ENCODE data around the gene PAPSS1. TPM values are rescaled to one million over a fixed set of nuclear protein-coding genes. Genes with fewer than 3 reads are reported as not detected.
A peak's percentile ranks its signal among the peaks of the same experiment; 100 is the strongest.

The PAPSS1 gene
- polyA plus RNA-seq, 3 donors, result 46.4 to 79.6 (median 64.8) TPM

DNA sequence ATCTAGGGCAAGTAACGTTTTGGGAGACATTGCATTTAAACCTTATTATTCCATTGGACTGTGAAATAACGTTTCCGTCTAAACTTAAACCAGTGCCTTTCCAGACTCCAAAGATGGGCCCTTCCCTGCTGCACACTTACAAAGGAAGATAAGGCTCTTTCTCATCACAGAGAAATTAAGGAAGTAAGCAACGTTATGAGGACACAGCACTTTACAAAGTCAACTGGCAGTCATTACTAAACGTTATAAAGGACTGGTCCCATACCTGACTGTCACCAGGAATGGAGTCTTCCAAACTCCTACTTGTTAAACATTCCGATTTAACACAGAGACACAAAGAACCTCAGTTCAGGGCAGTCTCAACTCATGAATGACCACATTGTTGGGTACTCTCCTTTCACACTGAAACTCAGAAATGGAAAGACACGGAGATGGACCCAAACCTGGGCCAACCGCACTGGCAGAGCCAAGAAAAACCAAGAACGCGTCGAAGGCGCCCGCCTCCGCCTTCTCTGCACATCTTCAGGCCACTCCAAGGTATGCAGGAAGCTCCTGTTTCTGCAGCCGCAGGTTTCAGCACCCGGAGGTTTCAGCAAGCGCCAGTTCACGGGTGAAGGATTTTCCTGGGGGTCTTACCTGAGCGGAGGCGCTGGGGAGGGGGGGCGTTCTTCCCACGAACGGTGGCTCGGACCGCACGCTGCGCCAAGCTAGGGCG lies 670 bp downstream of the PAPSS1 start:
- H3K36me3 Mint-ChIP-seq, result peaks cover 14 to 18% of the 10 kb centered on the region in 2 donors
- TF ChIP-seq, protein P1, sequence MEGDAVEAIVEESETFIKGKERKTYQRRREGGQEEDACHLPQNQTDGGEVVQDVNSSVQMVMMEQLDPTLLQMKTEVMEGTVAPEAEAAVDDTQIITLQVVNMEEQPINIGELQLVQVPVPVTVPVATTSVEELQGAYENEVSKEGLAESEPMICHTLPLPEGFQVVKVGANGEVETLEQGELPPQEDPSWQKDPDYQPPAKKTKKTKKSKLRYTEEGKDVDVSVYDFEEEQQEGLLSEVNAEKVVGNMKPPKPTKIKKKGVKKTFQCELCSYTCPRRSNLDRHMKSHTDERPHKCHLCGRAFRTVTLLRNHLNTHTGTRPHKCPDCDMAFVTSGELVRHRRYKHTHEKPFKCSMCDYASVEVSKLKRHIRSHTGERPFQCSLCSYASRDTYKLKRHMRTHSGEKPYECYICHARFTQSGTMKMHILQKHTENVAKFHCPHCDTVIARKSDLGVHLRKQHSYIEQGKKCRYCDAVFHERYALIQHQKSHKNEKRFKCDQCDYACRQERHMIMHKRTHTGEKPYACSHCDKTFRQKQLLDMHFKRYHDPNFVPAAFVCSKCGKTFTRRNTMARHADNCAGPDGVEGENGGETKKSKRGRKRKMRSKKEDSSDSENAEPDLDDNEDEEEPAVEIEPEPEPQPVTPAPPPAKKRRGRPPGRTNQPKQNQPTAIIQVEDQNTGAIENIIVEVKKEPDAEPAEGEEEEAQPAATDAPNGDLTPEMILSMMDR (IDR thresholded peaks at IDR 0.05), result no peak
- WGBS (ENCODE audit: insufficient coverage), result 1% methylated on average over 17 of the region's 28 CpGs

DNA sequence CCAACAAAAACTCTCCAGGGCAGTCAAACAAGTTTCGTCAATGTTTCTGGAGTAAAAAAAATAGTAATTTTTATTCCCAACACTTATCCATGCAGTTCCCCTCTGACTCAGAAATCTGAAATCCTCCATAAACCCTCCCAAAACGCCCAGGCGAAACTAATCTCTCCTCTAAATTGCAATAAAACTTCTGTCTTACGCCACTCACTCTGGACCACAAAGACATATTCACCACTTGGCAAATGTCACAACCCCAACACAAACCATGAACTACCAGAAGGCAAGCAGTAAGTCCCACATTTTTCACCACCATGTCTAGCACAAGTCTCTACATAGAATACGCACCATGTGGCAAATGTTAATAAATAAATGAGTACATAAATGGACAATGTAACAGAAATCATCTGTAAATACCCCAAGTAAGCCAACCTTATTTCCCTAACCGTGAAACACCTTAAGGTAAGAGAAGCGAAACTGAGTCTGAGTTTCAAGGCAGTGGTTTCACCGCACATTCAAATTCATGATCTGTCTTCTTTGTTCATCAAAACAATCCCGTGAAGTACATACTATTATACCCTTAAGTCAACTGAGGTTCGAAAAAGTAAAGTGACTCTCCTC lies 1.6 kb downstream of the PAPSS1 start:
- peak overlapping the region in 1 of 2 donors; percentile 81 for H3K27ac ChIP-seq (ENCODE audit: low read depth in 1 of 2, low read length in 2 of 2)
- no peaks in the 10 kb centered on the region for H3K36me3 ChIP-seq (replicated peaks in 1 of 2; ENCODE audit: control insufficient read depth in 1 of 2, insufficient read depth in 2 of 2, low read length in 2 of 2)
- H2AFZ ChIP-seq (ENCODE audit: insufficient read depth, low read depth, low read length, poor library complexity, severe bottlenecking), result no peak overlapping the region
- H3K9ac ChIP-seq (ENCODE audit: insufficient read depth, low read length, poor library complexity, severe bottlenecking), result no peak overlapping the region
- WGBS (ENCODE audit: insufficient coverage), result 39% methylated on average over 6 of the region's 10 CpGs
- intact Hi-C loops (cut with micrococcal nuclease), result loop anchor here in 1 of 2 donors (10.0 kb wide), 1 partner anchor 106 kb away; the partner anchor contains the start of gene SGMS2
- H3K4me3 ChIP-seq (replicated peaks in 1 of 3; ENCODE audit: low read depth in 2 of 3, low read length in 3 of 3), result peak overlapping the region in 1 of 3 experiments; percentile 87
- no peaks in the 10 kb centered on the region for H3K9me3 ChIP-seq (replicated peaks in 1 of 2; ENCODE audit: control insufficient read depth in 1 of 2, insufficient read depth in 1 of 2, low read length in 2 of 2)
- Mint-ChIP-seq H3K27me3 (ENCODE audit: low read depth in 3 of 3) (peaks cover 3 to 6% (median 5%) of the 10 kb centered on the region in 3 donors), H3K4me3 (peak overlapping the region in 1 of 2 donors; percentile 97), H3K9me3 (peaks cover 0 to 2% (median 0%) of the 10 kb centered on the region in 7 donors), H3K4me1 (peaks cover 42% of the 10 kb centered on the region), H3K36me3 (peaks cover 19 to 23% of the 10 kb centered on the region in 2 donors), H3K27ac (peak overlapping the region in 5 of 7 donors; percentile 3 to 97 (median 93))
- peak overlapping the region; percentile 96 for H3K4me2 ChIP-seq (replicated peaks; ENCODE audit: extremely low read depth, low read length, poor library complexity, severe bottlenecking)
- H3K79me2 ChIP-seq (ENCODE audit: insufficient read depth, low read length), result peaks cover 59% of the 10 kb centered on the region
- peaks cover 25 to 41% of the 10 kb centered on the region in 2 donors for H3K4me1 ChIP-seq (ENCODE audit: control insufficient read depth in 1 of 2, insufficient read depth in 2 of 2, low read length in 2 of 2)
- TF ChIP-seq, protein P1 (IDR thresholded peaks at IDR 0.05), result no peak
- no peaks in the 10 kb centered on the region for H3K27me3 ChIP-seq (ENCODE audit: control insufficient read depth in 2 of 2, insufficient read depth in 2 of 2, low read length in 2 of 2)
- peak; percentile 20 to 45 (median 34) for DNase-seq
- H4K20me1 ChIP-seq (ENCODE audit: insufficient read depth, low read length), result peaks cover 44% of the 10 kb centered on the region

More for the DNA sequence above, 670 bp downstream of the PAPSS1 start:
- Mint-ChIP-seq H3K9me3 (peaks cover 0 to 2% (median 0%) of the 10 kb centered on the region in 7 donors), H3K27ac (peak overlapping the region; percentile 91 to 97 (median 94)), H3K4me3 (peak overlapping the region; percentile 95 to 97), H3K4me1 (peaks cover 38% of the 10 kb centered on the region), H3K27me3 (ENCODE audit: low read depth in 3 of 3) (peaks cover 3 to 6% (median 5%) of the 10 kb centered on the region in 3 donors)
- Histone ChIP-seq H3K27ac (ENCODE audit: low read depth in 1 of 2, low read length in 2 of 2) (peak overlapping the region; percentile 79 to 81), H3K4me3 (replicated peaks in 1 of 3; ENCODE audit: low read depth in 2 of 3, low read length in 3 of 3) (peak overlapping the region; percentile 83 to 88 (median 87)), H3K9ac (ENCODE audit: insufficient read depth, low read length, poor library complexity, severe bottlenecking) (peak overlapping the region; percentile 90), H3K27me3 (ENCODE audit: control insufficient read depth in 2 of 2, insufficient read depth in 2 of 2, low read length in 2 of 2) (no peaks in the 10 kb centered on the region), H3K36me3 (replicated peaks in 1 of 2; ENCODE audit: control insufficient read depth in 1 of 2, insufficient read depth in 2 of 2, low read length in 2 of 2) (no peaks in the 10 kb centered on the region), H3K79me2 (ENCODE audit: insufficient read depth, low read length) (peaks cover 50% of the 10 kb centered on the region), H2AFZ (ENCODE audit: insufficient read depth, low read depth, low read length, poor library complexity, severe bottlenecking) (peak overlapping the region; percentile 89), H3K4me1 (ENCODE audit: control insufficient read depth in 1 of 2, insufficient read depth in 2 of 2, low read length in 2 of 2) (peaks cover 25 to 38% of the 10 kb centered on the region in 2 donors), H4K20me1 (ENCODE audit: insufficient read depth, low read length) (peaks cover 44% of the 10 kb centered on the region), H3K9me3 (replicated peaks in 1 of 2; ENCODE audit: control insufficient read depth in 1 of 2, insufficient read depth in 1 of 2, low read length in 2 of 2) (no peaks in the 10 kb centered on the region), H3K4me2 (replicated peaks; ENCODE audit: extremely low read depth, low read length, poor library complexity, severe bottlenecking) (peak overlapping the region; percentile 96)
- peak; percentile 60 to 73 (median 70) for DNase-seq
- intact Hi-C loops (cut with micrococcal nuclease), result loop anchor here in 1 of 2 donors (10.0 kb wide), 1 partner anchor 105 kb away; the partner anchor contains the start of gene SGMS2

Data from CD14-positive monocyte (primary cell).